Fibroblast of pulmonary artery (primary cell): ENCODE results near the gene DUXA.

Source experiments
- DNase-seq: peaks from one replicate; pipeline ENCODE4 v3.0.0-alpha.2; 2010; ENCODE audit warnings: low read depth
- H3K4me3 ChIP-seq: replicated peaks from 2 replicates; pipeline ENCODE4 v1.5.1; 2011; ENCODE audit warnings: low read depth, mild to moderate bottlenecking, control low read depth, low read length, moderate library complexity
- CTCF ChIP-seq: IDR thresholded peaks from 2 replicates; pipeline ENCODE4 v1.5.1; 2011; ENCODE audit warnings: mild to moderate bottlenecking, control low read depth, low read length, inconsistent platforms; ENCODE audit errors: missing control alignments

The DUXA gene

GRCh38 chr19:57191141-57192076 is 24.1 kb upstream of the DUXA start, which contains the start of gene ZNF264:
Gene ZNF264 (plus strand): TSS chr19:57191500. CDS start chr19:57191914, 414 bp downstream.
- peak within 1 kb of the TSS; percentile 93 for H3K4me3 ChIP-seq
- peak; percentile 91 for DNase-seq
- TF ChIP-seq CTCF, result no peak

GRCh38 chr19:57190301-57190700 is 23.0 kb upstream of the DUXA start:
- TF ChIP-seq CTCF, result no peak
- no peak overlapping the region for H3K4me3 ChIP-seq
- DNase-seq, result no peak

GRCh38 chr19:57171551-57172081 is 4.3 kb upstream of the DUXA start:
- TF ChIP-seq CTCF, result no peak
- peak; percentile 35 for DNase-seq
- H3K4me3 ChIP-seq, result peak overlapping the region; percentile 49

GRCh38 chr19:57165846-57166245 is 1.4 kb downstream of the DUXA start:
- no peak for DNase-seq
- no peak overlapping the region for H3K4me3 ChIP-seq
- TF ChIP-seq CTCF, result no peak

- no peak overlapping the region for H3K4me3 ChIP-seq
- no peak for TF ChIP-seq CTCF
- no peak for DNase-seq
Measured at GRCh38 chr19:57161985-57162539, 5.2 kb downstream of the DUXA start.

GRCh38 chr19:57152921-57153320 is 14.4 kb downstream of the DUXA start:
- TF ChIP-seq CTCF, result no peak
- no peak for DNase-seq
- H3K4me3 ChIP-seq, result no peak overlapping the region
